ENCODE results near the gene SMAD5. TPM values are rescaled to one million over a fixed set of nuclear protein-coding genes. Genes with fewer than 3 reads are reported as not detected.

SMAD5 gene
- total RNA-seq, 1 donor from 2014 or later: 42.0 TPM

DNA sequence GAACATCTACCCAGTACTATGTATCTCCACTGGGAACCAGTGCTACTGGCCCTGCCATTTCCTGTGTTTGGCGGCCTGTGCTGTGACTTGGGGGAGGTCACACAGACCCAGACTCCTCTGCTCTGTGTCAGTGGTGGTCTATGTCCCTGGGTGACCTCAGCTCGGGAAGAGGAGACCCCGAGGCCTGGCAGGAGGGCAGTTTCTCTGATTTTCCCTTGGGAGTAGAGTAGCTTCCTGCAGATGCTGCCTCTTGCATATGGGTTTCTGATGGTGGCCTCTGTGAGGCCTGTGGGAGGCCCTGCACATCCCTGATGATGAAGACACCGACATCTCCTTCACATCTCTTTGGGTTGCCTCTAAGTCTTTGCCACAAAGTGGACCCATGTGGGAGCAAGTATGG lies 73.3 kb downstream of the SMAD5 start:
- no peak for ATAC-seq
- intact Hi-C loops (cut with DNase I): no loop called here
- no peak for DNase-seq (ENCODE audit: missing footprints)

DNA sequence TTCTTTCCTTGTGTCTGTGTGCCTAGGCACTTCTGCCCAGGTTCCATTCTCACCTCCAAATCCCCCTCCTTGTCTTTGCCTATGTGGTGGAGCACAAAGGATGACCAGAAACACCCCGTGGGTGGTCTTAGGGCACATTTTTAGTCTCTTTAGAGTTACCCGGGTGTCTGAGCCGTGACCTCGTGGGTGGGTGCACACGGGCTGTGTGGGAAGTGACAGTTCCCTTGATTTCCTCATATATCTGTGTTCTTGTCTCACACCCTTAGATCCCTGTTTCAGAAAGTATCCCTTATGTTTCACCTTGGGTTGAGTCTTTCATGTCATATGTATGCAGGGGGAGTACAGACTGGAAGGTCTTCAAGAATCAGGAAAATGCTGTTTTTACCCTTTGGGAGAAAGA lies 73.7 kb downstream of the SMAD5 start:
- intact Hi-C loops (cut with DNase I): no loop called here
- no peak for DNase-seq (ENCODE audit: missing footprints)
- ATAC-seq: no peak

DNA sequence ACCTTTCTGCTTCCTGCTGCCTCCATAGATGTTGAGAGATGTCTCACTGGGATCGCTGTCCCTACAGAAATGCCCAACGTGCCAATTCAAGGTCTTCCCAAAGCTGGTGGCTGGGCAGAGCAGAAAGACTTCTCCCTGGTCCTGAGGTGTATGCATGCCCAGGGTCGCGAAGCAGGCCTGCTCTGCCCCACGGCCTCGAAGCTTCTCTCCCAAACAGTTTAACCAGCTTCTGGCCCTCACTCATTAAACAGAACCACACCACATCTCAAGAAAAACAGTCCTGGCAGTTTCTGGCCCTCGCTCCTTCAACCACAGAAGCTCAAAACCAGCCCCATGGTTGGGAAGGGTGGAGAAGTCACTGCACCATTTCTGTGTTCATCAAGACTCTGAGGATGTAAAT lies 75.0 kb downstream of the SMAD5 start:
- DNase-seq (ENCODE audit: missing footprints) (no peak), ATAC-seq (no peak)
- intact Hi-C loops (cut with DNase I): no loop called here

DNA sequence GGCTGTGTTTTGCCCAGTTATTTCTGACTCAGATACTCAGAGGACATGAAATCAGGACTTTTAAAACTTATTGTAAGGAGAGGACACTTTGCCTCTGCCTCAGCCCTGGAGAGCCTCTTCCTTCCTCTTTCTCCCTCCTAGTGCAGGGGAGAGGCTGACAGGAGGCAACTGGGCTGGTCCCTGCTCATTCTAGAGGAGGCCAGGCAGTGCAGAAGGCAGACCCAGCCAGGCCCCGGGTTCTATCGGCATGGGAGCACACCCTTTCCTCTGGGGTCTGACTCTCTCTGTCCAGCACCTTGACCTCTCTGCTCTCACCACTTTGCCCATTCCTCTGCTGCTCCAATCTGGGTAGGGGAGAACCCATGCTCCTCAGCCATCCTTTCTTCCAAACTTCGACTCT lies 76.3 kb downstream of the SMAD5 start:
- ATAC-seq (no peak), DNase-seq (ENCODE audit: missing footprints) (no peak)
- intact Hi-C loops (cut with DNase I): no loop called here

DNA sequence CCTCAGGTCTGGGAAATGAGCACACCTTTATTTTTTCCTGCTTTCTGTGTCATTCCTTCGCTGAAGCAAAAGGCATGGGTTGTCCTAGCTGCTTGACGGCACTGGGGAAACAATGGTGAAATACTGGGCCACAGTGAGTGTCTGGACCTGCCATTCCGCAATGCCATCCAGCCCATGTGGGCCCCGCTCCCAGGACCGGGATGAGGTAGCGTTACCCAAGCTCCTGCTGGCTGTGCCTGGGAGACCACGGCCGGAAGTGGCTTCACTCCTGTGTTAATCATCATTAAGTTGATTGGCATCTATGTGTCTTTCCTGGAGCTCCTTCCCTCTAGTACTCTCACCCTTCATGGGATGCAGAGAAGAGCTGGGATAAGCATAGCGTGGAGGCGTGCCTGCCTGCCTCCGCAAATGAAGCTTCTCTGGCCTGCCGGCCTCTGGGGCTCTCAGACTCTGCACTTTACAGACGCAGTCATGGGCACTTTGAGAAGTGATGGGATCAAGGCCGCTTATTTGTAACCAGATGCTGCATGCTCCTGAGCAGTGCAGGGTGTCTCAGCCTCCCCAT lies 76.8 kb downstream of the SMAD5 start:
- DNase-seq (ENCODE audit: missing footprints): no peak
- ATAC-seq: no peak
- intact Hi-C loops (cut with DNase I): no loop called here

DNA sequence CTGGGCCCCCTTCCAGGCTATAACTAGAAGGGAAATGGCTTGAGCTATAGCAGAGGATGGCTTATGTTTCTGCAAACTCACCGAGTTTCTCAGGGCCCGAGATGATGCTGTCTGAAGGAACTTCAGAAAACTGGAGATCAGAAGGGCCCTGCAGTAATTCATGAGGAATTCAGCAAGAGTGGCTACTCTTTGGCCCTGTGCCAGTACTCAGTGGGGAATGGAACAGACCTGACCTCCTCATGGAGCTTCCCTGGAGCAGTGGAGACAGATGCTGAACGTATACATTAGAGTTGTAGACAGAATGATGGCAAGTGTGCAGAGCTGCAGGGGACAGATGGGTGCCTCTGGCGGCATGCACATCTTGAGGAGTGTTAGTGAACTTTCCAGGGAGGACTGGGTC lies 77.6 kb downstream of the SMAD5 start:
- ATAC-seq (no peak), DNase-seq (ENCODE audit: missing footprints) (no peak)
- intact Hi-C loops (cut with DNase I): loop anchor here (5.0 to 10.0 kb wide), 2 partner anchors 263 to 645 kb away; no protein-coding TSS in a partner anchor

DNA sequence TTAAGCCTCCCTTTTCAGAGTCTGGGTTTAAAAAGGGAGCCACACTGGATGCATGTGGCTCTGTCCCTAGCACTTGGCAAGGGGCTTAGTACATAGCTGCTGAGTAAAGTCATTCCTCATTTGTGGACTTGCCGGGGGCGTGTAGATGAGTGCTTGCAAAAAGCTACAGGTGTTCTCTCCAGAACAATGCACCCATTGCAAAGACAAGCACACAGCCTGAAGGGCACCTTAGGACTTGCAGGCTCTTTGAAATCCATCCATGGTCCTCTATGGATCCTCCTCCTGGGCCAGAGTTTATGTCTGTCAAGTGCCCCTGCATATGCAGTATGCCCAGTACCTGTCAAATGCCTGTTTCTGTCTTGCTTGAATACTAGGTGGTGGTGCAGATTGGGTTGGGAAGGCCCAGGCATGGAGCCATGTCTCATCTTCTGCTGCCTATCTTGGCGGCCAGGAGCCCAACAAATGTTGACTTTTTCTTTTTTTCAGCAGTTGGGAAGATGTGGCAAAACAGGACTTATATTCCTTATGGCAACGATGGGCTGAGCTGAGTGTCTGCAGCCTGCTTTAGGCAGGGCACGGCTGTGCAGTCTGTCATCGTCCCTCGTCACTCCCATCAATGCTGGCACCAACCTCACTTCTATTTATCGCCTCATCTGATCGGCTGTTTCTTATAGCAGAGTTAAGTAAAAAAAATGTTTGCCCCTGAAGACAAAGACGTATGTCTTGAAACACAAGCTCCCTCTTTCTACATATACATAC lies 78.8 kb downstream of the SMAD5 start:
- DNase-seq (ENCODE audit: missing footprints) (no peak), ATAC-seq (no peak)
- intact Hi-C loops (cut with DNase I): loop anchor here (1.0 to 10.0 kb wide), 3 partner anchors 264 to 647 kb away; no protein-coding TSS in a partner anchor

DNA sequence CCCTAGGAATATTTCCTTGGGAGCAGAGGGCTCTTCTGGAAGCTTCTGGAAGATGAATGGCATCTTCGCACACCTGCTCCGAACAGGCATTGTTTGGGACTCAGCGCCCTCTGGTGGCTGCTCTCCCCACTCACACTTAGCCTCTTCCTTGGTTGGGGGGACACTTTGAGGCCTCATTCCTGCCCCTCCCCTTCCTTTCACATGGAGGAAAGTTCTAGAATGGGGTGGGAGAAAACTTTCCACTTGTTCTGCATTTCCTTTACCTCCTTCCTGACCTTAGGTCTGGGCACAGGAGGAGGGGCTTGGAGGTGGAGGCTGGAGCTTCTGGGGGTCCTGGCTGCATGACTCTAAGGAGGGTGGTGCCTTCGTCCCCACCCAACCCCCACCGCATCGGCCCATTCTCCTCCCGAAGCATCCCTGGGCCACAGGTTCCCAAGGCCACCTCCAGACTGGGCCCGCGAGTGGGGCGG lies 79.6 kb downstream of the SMAD5 start:
- intact Hi-C loops (cut with DNase I): loop anchor here (1.0 to 10.0 kb wide), 3 partner anchors 265 to 647 kb away; no protein-coding TSS in a partner anchor
- ATAC-seq (no peak), DNase-seq (ENCODE audit: missing footprints) (no peak)

DNA sequence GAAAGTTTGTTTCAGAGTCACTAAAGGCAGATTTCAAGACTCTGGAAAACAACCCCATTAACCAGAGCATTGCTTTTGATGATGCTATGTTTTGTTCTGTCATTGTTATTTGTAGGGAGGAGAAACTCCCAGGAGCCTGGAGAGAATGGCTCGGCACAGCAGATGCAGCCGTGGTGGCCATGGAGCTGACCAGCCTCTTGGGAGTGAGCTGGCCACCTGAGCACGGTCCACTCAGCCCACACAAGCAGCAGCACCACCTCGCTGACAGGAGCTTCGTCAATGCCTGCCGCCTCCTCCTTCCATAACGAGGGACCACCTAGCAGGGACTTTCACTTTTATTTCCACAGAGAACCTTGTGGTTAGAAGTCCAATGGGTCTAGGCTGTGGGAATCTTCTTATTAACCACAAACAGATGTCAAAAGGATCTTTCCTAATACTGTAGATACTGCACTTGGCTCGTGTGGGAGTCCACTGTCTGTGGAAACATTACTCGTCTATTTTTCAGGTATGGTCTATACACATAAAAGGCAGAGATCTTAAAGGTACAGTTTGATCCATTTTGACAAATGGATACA lies 81.4 kb downstream of the SMAD5 start:
- intact Hi-C loops (cut with DNase I): loop anchor here (5.0 to 10.0 kb wide), 2 partner anchors 267 to 649 kb away; no protein-coding TSS in a partner anchor
- DNase-seq (ENCODE audit: missing footprints) (no peak), ATAC-seq (no peak)

DNA sequence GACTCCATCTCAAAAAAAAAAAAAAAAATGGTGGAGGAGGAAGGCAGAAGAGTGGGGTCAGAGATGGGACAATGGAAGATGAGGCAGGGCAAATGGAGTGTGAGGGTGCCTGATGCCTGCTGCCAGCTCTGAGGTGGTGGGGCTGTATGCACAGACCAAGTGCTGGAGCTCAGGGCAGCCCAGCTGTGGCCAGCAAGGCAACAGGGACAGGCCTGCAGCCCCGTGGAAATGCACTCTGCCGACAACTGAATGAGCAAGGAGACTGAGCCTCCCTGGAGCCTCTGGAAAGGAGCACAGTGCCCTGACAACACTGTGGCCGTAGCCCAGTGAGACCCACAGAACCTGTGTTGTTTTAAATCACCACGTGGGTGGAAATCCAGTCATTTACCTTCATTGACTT lies 83.2 kb downstream of the SMAD5 start:
- no peak for ATAC-seq
- intact Hi-C loops (cut with DNase I): loop anchor here (10.0 kb wide), 1 partner anchor 651 kb away; no protein-coding TSS in a partner anchor
- DNase-seq (ENCODE audit: missing footprints): no peak

DNA sequence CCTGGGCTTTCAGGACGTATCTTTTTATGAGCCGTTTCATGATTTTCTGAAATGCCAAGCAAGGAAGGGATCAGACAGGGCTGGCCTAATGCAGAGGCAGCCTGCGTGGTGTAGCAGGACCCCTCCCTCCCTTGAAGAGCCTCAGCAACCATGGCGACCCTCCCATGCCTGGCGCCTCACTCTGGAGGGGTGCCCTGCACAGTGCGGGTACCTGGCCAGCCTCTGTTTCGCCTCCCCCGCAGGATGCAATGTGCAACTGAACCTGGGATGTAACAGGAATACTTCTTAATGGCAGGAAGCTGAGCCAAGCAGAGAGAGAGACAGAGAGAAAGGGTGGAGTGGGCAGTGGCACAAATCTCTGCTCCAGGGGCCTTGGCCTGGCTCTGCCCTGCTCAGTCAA lies 83.6 kb downstream of the SMAD5 start:
- ATAC-seq (no peak), DNase-seq (ENCODE audit: missing footprints) (no peak)
- intact Hi-C loops (cut with DNase I): loop anchor here (10.0 kb wide), 1 partner anchor 651 kb away; no protein-coding TSS in a partner anchor

DNA sequence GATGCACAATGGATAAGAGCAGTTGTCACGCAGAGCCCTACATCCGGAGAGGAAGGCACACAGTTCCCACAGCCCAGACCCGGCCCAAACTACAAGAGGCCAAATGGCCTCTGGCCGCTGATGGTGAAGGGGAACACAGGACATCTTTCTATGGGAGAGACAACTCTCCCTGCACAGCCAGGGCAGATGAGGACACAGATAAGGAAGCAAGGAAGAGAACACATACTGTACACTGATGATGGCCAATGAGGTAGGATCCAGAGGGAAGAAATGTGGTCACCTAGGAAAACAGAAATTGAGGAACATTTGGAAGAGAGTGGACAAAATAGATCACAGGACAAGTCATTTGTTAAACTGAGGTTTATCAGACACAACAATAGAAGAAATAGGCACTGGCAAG lies 88.7 kb downstream of the SMAD5 start:
- DNase-seq (ENCODE audit: missing footprints) (no peak), ATAC-seq (no peak)
- intact Hi-C loops (cut with DNase I): no loop called here

DNA sequence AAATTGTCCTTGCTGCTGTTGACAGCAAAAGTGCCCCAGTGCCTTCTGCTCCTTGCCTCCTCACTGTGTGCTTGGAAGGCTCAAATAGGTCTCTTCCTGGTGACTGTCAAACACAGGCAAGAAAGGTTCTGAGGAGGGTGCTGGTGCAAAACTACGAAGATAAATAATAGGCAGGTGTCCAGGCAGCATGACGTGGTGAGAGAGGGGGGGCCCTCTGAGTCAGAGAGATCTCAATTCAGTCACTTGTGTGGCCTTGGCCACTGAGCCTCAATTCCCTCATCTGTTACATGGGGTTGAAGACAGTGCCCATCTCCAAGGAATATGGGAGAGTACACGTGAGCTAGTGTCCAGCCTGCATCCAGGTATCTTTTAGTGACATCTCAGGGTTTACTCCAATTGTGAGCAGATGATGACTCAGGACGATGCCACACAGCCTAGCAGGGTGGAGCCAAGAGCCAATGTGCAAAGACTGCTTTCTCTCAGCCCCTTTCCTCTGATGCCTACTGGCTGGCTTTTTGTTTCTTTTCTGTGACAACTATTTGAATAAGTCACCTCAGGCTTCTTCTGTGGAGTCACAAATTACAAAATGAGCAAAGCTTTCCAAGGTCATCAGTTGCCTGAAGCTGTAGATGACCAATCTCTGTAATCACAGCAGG lies 90.1 kb downstream of the SMAD5 start:
- ATAC-seq (no peak), DNase-seq (ENCODE audit: missing footprints) (no peak)
- intact Hi-C loops (cut with DNase I): no loop called here

DNA sequence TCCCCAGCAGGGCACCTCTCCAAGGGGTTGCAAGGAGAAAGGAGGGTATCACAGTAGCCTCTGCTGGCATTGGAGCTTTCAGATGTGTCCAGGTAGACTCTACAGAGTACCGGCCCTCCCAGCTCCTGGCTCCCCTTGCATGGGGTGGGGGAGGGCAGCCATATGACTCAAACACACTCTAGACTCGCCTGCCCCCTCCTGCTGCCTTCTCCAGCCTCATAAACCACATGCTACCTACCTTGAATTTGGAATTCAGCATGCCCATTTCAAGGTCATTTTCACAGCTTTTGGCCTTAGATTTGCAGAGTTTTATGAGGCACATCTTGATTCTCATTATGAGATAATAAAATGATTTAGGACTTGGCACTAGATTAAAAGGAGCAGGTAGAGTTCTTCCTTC lies 93.2 kb downstream of the SMAD5 start:
- intact Hi-C loops (cut with DNase I): no loop called here
- DNase-seq (ENCODE audit: missing footprints) (no peak), ATAC-seq (no peak)

DNA sequence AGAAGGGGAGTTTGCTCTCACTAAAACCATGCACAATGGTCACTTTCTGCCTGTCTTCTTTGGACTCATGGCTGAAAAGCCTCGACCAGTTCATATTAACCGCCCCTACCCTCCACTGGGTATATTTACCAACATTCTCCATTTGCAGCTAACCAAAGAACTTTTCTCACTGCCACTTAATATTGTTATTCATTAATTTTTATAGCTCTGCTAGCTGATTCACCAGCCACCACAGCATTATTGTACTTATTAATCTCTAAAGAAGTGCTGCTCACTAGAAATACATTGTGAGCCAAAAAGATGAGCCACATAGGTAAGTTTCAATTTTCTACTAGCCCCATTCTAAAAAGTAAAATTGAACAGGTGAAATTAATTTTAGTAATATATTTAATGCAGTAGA lies 93.8 kb downstream of the SMAD5 start:
- ATAC-seq (no peak), DNase-seq (ENCODE audit: missing footprints) (no peak)
- intact Hi-C loops (cut with DNase I): no loop called here

DNA sequence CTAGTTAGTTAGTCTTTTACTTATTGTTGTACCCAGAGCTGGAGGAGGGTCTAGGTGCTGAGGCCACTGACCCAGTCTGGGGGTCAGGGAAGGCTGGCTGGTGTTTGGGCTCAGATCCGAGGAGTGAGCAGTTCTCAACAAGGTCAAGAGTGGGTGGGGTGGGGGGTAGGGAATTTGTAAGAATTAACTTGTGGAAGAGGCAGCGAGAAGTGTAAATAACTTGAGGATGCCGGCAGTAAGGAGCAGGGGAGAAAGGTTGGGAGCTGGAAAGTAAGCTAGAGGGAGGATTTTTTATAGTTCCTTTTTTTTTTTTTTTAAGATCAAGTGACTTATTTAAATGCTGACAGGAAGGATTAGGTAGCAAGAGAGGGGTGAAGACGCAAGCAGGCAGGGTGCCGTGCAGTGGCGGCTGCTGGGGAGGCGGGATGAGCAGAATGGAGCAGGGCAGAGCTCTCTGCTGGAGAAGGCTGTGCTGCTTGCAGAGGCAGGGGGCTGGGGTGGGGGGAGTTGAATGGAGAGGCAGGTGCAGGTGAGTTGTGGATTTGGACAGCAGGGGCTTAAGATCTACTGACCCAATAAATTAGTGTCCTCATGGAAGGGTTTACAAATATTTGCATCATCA lies 95.6 kb downstream of the SMAD5 start:
- ATAC-seq (no peak), DNase-seq (ENCODE audit: missing footprints) (no peak)
- intact Hi-C loops (cut with DNase I): no loop called here

DNA sequence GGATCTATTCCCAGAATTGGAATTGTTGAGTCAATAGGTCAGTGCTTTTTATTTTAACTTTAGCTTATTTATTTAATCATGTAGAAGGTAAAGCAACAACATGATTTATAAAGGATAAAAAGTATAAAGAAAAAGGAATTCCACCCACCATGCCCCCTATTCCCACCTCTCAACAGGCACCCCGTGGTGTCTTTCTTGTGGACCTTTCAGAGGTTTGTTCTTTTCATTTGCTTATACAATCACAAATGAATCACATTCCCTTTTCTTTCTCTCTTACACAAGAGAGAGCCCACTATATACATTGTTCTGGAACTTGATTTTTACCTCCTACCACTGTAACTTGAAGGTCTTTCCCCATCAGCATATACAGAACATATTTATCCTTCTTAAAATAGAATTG lies 97.5 kb downstream of the SMAD5 start:
- intact Hi-C loops (cut with DNase I): no loop called here
- DNase-seq (ENCODE audit: missing footprints) (no peak), ATAC-seq (no peak)

DNA sequence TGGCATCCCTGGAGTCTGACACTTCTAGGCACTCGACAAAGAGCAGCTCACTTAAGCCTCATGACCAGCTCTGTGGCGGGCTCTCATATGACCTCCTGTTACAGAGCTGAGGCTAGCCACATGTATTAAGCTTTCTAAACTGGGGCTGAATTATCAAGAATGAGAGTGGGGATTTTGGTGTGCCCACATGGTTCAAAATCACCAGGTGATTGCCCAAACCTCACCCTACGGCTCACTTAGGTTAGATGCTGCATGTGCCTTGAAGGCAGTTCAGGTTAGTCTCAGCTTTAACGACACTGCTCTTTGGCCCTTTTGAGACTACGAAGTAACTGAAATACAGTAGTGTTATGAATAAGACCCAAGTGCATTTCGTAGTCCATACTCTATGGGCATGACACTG lies 99.7 kb downstream of the SMAD5 start:
- ATAC-seq: no peak
- DNase-seq (ENCODE audit: missing footprints): no peak
- intact Hi-C loops (cut with DNase I): no loop called here
